ENCODE results near the gene METTL26.

DNA sequence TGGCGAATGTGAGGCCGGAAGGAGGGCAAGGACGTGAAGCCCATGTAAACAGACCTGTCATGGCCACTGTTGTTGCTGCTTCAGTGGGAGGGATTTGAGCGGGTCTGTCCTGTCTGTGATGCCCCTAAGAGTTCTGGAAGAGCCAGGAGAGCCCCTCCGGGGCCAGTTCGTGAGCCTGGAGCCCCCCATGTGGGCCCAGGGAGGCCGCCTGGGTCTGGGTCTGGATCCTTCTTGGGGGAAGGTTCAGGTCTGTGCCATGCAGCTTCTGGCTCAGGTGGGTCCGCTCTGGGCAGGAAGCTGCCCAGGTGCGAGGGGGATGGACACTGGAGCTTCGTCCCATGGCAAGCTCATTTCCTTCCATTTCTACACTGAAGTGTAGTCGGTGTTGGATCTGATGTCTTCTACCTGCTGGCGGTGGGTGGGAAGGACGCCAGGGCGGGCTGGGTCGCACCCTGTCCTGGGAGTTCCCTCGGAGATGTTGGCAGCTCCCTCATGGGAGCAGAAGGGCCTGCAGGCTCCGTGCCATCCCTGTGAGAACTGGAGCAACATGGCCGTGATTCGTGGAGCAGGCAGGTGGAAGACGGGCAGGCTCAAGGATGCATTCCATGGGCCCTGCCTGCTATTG is 16.5 kb downstream of the METTL26 start:
- TF ChIP-seq, protein P1, sequence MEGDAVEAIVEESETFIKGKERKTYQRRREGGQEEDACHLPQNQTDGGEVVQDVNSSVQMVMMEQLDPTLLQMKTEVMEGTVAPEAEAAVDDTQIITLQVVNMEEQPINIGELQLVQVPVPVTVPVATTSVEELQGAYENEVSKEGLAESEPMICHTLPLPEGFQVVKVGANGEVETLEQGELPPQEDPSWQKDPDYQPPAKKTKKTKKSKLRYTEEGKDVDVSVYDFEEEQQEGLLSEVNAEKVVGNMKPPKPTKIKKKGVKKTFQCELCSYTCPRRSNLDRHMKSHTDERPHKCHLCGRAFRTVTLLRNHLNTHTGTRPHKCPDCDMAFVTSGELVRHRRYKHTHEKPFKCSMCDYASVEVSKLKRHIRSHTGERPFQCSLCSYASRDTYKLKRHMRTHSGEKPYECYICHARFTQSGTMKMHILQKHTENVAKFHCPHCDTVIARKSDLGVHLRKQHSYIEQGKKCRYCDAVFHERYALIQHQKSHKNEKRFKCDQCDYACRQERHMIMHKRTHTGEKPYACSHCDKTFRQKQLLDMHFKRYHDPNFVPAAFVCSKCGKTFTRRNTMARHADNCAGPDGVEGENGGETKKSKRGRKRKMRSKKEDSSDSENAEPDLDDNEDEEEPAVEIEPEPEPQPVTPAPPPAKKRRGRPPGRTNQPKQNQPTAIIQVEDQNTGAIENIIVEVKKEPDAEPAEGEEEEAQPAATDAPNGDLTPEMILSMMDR (IDR thresholded peaks at IDR 0.05) = no peak
- TF ChIP-seq, protein P2, sequence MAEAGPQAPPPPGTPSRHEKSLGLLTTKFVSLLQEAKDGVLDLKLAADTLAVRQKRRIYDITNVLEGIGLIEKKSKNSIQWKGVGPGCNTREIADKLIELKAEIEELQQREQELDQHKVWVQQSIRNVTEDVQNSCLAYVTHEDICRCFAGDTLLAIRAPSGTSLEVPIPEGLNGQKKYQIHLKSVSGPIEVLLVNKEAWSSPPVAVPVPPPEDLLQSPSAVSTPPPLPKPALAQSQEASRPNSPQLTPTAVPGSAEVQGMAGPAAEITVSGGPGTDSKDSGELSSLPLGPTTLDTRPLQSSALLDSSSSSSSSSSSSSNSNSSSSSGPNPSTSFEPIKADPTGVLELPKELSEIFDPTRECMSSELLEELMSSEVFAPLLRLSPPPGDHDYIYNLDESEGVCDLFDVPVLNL (CRISPR knock-in tag; IDR thresholded peaks at IDR 0.05; ENCODE audit: borderline replicate concordance, low read depth) = no peak
- TF ChIP-seq, protein P3, sequence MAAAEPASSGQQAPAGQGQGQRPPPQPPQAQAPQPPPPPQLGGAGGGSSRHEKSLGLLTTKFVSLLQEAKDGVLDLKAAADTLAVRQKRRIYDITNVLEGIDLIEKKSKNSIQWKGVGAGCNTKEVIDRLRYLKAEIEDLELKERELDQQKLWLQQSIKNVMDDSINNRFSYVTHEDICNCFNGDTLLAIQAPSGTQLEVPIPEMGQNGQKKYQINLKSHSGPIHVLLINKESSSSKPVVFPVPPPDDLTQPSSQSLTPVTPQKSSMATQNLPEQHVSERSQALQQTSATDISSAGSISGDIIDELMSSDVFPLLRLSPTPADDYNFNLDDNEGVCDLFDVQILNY (CRISPR knock-in tag; IDR thresholded peaks at IDR 0.05) = no peak

Measured in WTC11 (cell line).